K562 (cell line): ENCODE results near the gene DNASE2. TPM values are rescaled to one million over a fixed set of nuclear protein-coding genes. Genes with fewer than 3 reads are reported as not detected.

Source experiments
- CTBP1 ChIP-seq: fragments of 450-650 bp; IDR thresholded peaks from 2 replicates; pipeline ENCODE4 v1.6.1; 2016; ENCODE audit warnings: borderline replicate concordance
- EP400 ChIP-seq: fragments of 450-650 bp; IDR thresholded peaks from 2 replicates; pipeline ENCODE4 v1.6.1; 2017; ENCODE audit warnings: antibody characterized with exemption, mild to moderate bottlenecking, moderate library complexity
- FOSL1 ChIP-seq: fragments of 200-800 bp; sonication (Bioruptor generic); conservative IDR thresholded peaks from 2 replicates; pipeline ENCODE4 v1.6.1; 2016; ENCODE audit warnings: missing genetic modification characterization, missing compliant biosample characterization
- HNRNPUL1 ChIP-seq: fragments of 200-400 bp; formaldehyde crosslinking; IDR thresholded peaks from 2 replicates; pipeline ENCODE4 v1.6.1; 2017; ENCODE audit warnings: low read length
- NCOR1 ChIP-seq: fragments of 450-650 bp; IDR thresholded peaks from 2 replicates; pipeline ENCODE4 v1.6.1; 2016; ENCODE audit warnings: mild to moderate bottlenecking, moderate library complexity
- PHF20 ChIP-seq: fragments of 450-650 bp; IDR thresholded peaks from 2 replicates; pipeline ENCODE4 v1.6.1; 2018; ENCODE audit not compliant: partially characterized antibody
- POLR2B ChIP-seq: fragments of 450-650 bp; IDR thresholded peaks from 2 replicates; pipeline ENCODE4 v1.6.1; 2018; ENCODE audit warnings: low read depth; ENCODE audit not compliant: partially characterized antibody
- RFX7 ChIP-seq: fragments of 250-450 bp; sonication (Bioruptor Pico); IDR thresholded peaks from 2 replicates; pipeline ENCODE4 v1.5.1; 2021; ENCODE audit warnings: mild to moderate bottlenecking
- SIRT6 ChIP-seq: IDR thresholded peaks from one replicate; pipeline ENCODE4 v1.6.1; 2012; ENCODE audit warnings: low read depth, mild to moderate bottlenecking, control low read depth, inconsistent platforms, low read length, moderate library complexity
- TAL1 ChIP-seq: fragments of 450-650 bp; IDR thresholded peaks from 2 replicates; pipeline ENCODE4 v1.6.1; 2016; ENCODE audit warnings: mild to moderate bottlenecking
- ZNF282 ChIP-seq: sonication (generic); formaldehyde crosslinking; IDR thresholded peaks from 2 replicates; pipeline ENCODE4 v1.8.1; 2023; ENCODE audit warnings: missing genetic modification reagents
- polyA plus RNA-seq, 8 experiments: library from polyadenylated mRNA; depleted of rRNA in 4 of 8; stranded (reverse) in 5 of 8; unstranded in 3 of 8; fragments of >200 nt; fragmentation: Nextera tagmentation in 2 of 8; fragmentation: Illumina TruSeq in 1 of 8; extraction: Ambion mirVana in 2 of 8; extraction: Trizol in 1 of 8; gene quantifications; 2 replicates each; pipeline versions ENCODE4 v1.2.1 to v1.2.3, GENCODE V29; 2011 to 2014; ENCODE audit warnings: inconsistent platforms in 1 of 8, missing spikeins in 1 of 8
- total RNA-seq, 7 experiments: library from RNA; depleted of rRNA in 6 of 7; stranded (reverse); fragments of >200 nt in 6 of 7; fragmentation: Illumina TruSeq in 2 of 7; extraction: Trizol in 2 of 7; gene quantifications; 2 replicates each; pipeline versions ENCODE4 v1.2.1 to v1.2.3, GENCODE V29; 2011 to 2021; ENCODE audit warnings: low replicate concordance in 1 of 7
- TF ChIP-seq, protein P1 (sequence below): fragments of 450-650 bp; formaldehyde crosslinking; IDR thresholded peaks from 2 replicates; pipeline ENCODE4 v1.4.0; 2022; ENCODE audit warnings: mild to moderate bottlenecking, moderate library complexity
- TF ChIP-seq, protein P2 (sequence below): fragments of 450-650 bp; IDR thresholded peaks from 2 replicates; pipeline ENCODE4 v1.6.1; 2017; ENCODE audit warnings: mild to moderate bottlenecking, moderate library complexity
- TF ChIP-seq, protein P3 (sequence below): conservative IDR thresholded peaks from 2 replicates; pipeline ENCODE4 v1.6.1; 2011; ENCODE audit warnings: low read depth, mild to moderate bottlenecking, low read length; ENCODE audit not compliant: control insufficient read depth
- TF ChIP-seq, protein P4 (sequence below): fragments of 450-650 bp; formaldehyde crosslinking; IDR thresholded peaks from 2 replicates; pipeline ENCODE4 v1.4.0; 2020; ENCODE audit warnings: mild to moderate bottlenecking, moderate library complexity
- TF ChIP-seq, protein P5 (sequence below): fragments of 250-450 bp; sonication (Bioruptor Pico); IDR thresholded peaks from 2 replicates; pipeline ENCODE4 v1.5.0; 2021; ENCODE audit warnings: mild to moderate bottlenecking, moderate library complexity
- TF ChIP-seq, protein P6 (sequence below): fragments of 450-650 bp; formaldehyde crosslinking; IDR thresholded peaks from 2 replicates; pipeline ENCODE4 v1.4.0; 2022; ENCODE audit warnings: missing genetic modification characterization

Gene DNASE2
- total and polyA plus RNA-seq, 9 of the 15 experiments (the other 6 are each of a cell fraction or from before 2014, with no cell fraction given), result 4.4 to 27.0 (median 20.2) TPM

DNA sequence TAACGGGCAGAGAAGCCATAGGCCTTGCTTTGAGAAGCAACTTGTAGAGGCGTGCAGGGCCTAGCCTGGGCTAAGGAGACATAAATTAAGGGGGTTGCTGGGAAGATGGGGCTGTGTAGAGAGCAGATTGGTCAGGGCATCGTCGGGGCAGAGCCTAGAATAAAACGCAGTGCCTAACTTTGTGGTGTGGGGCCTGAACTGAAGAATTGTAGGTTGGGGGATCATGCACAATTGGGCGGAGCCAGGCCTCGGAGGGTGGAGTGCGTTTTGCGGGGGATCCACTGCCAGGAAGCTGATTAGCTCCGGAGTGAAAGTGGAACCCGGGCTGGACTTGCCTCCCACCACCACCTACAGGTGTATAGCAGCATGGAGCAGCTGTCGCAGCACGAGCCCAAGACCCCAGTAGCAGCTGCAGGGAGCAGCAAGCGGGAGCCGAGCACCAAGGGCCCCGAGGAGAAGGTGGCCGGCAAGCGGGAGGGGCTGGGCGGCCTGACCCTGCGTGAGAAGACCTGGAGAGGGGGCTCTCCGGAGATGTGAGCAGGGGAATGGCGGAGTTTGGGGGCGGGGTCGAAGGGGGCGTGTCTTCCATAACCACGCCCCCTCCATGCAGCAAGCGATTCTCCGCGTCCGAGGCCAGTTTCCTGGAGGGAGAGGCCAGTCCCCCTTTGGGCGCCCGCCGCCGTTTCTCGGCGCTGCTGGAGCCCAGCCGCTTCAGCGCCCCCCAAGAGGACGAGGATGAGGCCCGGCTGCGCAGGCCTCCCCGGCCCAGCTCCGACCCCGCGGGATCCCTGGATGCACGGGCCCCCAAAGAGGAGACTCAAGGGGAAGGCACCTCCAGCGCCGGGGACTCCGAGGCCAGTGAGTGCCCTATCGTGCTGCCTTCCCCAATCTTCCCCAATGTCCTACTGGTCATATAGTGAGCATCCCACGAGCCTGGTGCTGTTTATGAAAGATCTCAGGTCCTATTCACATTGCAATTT lies 13.8 kb downstream of the DNASE2 start (continued):
- TF ChIP-seq, protein P1, sequence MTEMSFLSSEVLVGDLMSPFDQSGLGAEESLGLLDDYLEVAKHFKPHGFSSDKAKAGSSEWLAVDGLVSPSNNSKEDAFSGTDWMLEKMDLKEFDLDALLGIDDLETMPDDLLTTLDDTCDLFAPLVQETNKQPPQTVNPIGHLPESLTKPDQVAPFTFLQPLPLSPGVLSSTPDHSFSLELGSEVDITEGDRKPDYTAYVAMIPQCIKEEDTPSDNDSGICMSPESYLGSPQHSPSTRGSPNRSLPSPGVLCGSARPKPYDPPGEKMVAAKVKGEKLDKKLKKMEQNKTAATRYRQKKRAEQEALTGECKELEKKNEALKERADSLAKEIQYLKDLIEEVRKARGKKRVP (CRISPR knock-in tag), result no peak
- peak; percentile 62; the same call in 1 of the 2 replicates for TF ChIP-seq CTBP1
- no peak for TF ChIP-seq NCOR1
- TF ChIP-seq POLR2B, result no peak
- TF ChIP-seq, protein P2, sequence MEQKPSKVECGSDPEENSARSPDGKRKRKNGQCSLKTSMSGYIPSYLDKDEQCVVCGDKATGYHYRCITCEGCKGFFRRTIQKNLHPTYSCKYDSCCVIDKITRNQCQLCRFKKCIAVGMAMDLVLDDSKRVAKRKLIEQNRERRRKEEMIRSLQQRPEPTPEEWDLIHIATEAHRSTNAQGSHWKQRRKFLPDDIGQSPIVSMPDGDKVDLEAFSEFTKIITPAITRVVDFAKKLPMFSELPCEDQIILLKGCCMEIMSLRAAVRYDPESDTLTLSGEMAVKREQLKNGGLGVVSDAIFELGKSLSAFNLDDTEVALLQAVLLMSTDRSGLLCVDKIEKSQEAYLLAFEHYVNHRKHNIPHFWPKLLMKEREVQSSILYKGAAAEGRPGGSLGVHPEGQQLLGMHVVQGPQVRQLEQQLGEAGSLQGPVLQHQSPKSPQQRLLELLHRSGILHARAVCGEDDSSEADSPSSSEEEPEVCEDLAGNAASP, result no peak
- no peak for TF ChIP-seq FOSL1 (tag)
- TF ChIP-seq, protein P3, sequence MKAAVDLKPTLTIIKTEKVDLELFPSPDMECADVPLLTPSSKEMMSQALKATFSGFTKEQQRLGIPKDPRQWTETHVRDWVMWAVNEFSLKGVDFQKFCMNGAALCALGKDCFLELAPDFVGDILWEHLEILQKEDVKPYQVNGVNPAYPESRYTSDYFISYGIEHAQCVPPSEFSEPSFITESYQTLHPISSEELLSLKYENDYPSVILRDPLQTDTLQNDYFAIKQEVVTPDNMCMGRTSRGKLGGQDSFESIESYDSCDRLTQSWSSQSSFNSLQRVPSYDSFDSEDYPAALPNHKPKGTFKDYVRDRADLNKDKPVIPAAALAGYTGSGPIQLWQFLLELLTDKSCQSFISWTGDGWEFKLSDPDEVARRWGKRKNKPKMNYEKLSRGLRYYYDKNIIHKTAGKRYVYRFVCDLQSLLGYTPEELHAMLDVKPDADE, result 0 out of 2 replicates have a peak, but pooled peaks have one; percentile 22
- TF ChIP-seq, protein P4, sequence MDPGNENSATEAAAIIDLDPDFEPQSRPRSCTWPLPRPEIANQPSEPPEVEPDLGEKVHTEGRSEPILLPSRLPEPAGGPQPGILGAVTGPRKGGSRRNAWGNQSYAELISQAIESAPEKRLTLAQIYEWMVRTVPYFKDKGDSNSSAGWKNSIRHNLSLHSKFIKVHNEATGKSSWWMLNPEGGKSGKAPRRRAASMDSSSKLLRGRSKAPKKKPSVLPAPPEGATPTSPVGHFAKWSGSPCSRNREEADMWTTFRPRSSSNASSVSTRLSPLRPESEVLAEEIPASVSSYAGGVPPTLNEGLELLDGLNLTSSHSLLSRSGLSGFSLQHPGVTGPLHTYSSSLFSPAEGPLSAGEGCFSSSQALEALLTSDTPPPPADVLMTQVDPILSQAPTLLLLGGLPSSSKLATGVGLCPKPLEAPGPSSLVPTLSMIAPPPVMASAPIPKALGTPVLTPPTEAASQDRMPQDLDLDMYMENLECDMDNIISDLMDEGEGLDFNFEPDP, result no peak
- no peak for TF ChIP-seq HNRNPUL1
- no peak for TF ChIP-seq SIRT6
- no peak for TF ChIP-seq RFX7 (CRISPR knock-in tag)
- TF ChIP-seq EP400, result peak; percentile 45; the same call in 1 of the 2 replicates
- TF ChIP-seq, protein P5, sequence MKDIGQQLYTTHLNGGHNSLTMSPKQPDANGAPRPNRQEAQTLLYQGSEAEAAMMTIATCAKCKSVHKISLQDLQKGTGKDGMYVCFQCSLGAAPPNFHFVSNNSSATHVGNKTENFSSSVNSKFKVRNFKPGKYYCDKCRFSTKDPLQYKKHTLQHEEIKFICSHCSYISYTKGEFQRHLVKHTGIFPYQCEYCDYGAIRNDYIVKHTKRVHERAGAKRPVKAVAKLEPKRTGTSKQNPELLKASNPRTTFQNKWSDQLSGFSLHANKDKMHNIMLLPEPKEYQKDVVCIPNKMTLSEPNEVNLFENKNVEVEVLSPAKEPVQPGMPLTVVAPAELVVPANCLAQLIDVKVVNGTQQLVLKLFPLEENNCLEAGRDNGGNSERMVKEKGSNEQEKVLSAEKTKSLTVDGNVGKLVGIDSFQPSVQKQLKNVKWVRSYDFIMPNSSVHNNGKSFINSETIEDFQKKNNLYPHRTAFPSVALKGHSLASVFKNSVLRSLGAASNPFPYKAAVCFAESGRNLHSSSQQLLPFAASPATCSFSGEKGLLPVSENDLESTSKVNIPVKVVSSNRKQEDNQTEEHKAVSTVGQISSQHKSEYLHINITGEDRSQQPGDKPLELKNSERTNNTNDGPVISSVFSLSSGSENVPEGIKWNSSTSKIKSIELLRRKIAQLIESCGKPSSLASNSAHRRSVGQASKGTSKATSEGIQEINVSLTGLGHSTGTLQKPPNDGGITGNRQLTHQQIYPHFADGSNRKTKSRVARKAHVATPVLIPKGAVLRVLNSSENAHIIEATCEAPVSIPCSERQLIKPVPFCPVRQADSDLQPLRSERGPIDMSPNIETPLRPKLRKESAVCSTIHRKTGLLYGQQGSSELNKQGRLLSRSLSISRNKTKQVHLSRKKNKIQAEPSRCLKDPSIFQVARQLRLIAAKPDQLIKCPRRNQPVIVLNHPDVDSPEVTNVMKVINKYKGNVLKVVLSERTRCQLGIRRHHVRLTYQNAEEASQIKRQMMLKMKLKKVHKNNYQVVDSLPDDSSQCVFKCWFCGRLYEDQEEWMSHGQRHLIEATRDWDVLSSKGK (CRISPR knock-in tag), result no peak
- TF ChIP-seq, protein P6, sequence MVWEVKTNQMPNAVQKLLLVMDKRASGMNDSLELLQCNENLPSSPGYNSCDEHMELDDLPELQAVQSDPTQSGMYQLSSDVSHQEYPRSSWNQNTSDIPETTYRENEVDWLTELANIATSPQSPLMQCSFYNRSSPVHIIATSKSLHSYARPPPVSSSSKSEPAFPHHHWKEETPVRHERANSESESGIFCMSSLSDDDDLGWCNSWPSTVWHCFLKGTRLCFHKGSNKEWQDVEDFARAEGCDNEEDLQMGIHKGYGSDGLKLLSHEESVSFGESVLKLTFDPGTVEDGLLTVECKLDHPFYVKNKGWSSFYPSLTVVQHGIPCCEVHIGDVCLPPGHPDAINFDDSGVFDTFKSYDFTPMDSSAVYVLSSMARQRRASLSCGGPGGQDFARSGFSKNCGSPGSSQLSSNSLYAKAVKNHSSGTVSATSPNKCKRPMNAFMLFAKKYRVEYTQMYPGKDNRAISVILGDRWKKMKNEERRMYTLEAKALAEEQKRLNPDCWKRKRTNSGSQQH (CRISPR knock-in tag), result no peak
- no peak for TF ChIP-seq TAL1
- no peak for TF ChIP-seq ZNF282
- TF ChIP-seq PHF20, result peak; percentile 38
